PFSK-1 (cell line): ENCODE results near the gene TSEN15.
A peak's percentile ranks its signal among the peaks of the same experiment; 100 is the strongest.

Source experiments
- FOXP2 ChIP-seq: optimal IDR thresholded peaks from 2 replicates; pipeline ENCODE3; 2011; ENCODE audit warnings: borderline replicate concordance, control low read depth, inconsistent platforms; ENCODE audit not compliant: insufficient read depth; ENCODE audit errors: extremely low read length, extremely low read depth
- POLR2AphosphoS5 ChIP-seq: IDR thresholded peaks from 2 replicates; pipeline ENCODE4 v1.6.1; 2012; ENCODE audit warnings: low read depth, mild to moderate bottlenecking, control low read depth, low read length, moderate library complexity
- SIN3A ChIP-seq: IDR thresholded peaks from 2 replicates; pipeline ENCODE4 v1.6.1; 2012; ENCODE audit warnings: mild to moderate bottlenecking, low read length, moderate library complexity, borderline replicate concordance; ENCODE audit not compliant: insufficient read depth
- TAF1 ChIP-seq: IDR thresholded peaks from 2 replicates; pipeline ENCODE4 v1.6.1; 2012; ENCODE audit warnings: low read length, control low read depth, borderline replicate concordance; ENCODE audit not compliant: insufficient read depth
- TF ChIP-seq, protein P1 (sequence below), 2 experiments: IDR thresholded peaks; 2 replicates each; pipeline versions ENCODE4 v1.6.1 to v1.8.0; 2011 to 2012; ENCODE audit warnings: low read depth in 2 of 2, low read length in 2 of 2, control low read depth in 1 of 2, inconsistent platforms in 1 of 2, mild to moderate bottlenecking in 1 of 2, moderate library complexity in 1 of 2; ENCODE audit not compliant: insufficient read depth in 1 of 2

Gene TSEN15

DNA sequence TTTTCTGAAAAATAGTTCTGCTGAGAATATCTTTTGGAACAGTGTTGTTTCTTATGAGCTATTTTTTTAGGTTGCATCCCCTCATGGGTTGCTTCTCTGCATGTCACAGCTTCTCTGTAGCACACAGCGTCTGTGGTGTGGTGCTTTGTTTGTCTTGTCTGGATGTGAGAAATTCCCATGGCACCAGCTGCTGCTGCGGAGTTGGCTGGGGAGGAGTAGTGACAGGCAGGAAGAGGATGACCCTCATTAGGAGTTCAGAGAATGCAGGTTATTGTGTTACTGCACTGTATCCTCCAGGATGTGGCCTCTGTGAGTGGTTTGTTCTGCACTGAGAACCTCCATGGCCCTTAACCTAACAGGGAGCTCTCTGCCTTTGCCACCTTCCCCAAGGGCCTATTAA lies 64.8 kb downstream of the TSEN15 start:
- TF ChIP-seq, protein P1, sequence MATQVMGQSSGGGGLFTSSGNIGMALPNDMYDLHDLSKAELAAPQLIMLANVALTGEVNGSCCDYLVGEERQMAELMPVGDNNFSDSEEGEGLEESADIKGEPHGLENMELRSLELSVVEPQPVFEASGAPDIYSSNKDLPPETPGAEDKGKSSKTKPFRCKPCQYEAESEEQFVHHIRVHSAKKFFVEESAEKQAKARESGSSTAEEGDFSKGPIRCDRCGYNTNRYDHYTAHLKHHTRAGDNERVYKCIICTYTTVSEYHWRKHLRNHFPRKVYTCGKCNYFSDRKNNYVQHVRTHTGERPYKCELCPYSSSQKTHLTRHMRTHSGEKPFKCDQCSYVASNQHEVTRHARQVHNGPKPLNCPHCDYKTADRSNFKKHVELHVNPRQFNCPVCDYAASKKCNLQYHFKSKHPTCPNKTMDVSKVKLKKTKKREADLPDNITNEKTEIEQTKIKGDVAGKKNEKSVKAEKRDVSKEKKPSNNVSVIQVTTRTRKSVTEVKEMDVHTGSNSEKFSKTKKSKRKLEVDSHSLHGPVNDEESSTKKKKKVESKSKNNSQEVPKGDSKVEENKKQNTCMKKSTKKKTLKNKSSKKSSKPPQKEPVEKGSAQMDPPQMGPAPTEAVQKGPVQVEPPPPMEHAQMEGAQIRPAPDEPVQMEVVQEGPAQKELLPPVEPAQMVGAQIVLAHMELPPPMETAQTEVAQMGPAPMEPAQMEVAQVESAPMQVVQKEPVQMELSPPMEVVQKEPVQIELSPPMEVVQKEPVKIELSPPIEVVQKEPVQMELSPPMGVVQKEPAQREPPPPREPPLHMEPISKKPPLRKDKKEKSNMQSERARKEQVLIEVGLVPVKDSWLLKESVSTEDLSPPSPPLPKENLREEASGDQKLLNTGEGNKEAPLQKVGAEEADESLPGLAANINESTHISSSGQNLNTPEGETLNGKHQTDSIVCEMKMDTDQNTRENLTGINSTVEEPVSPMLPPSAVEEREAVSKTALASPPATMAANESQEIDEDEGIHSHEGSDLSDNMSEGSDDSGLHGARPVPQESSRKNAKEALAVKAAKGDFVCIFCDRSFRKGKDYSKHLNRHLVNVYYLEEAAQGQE (IDR thresholded peaks at IDR 0.05; ENCODE audit: insufficient read depth in 1 of 2, low read depth in 2 of 2, low read length in 2 of 2), result peak in 1 of 2 experiments; percentile 67; a peak in 1 of 4 replicates
- peak; percentile 44 for TF ChIP-seq FOXP2
- TF ChIP-seq TAF1, result no peak

DNA sequence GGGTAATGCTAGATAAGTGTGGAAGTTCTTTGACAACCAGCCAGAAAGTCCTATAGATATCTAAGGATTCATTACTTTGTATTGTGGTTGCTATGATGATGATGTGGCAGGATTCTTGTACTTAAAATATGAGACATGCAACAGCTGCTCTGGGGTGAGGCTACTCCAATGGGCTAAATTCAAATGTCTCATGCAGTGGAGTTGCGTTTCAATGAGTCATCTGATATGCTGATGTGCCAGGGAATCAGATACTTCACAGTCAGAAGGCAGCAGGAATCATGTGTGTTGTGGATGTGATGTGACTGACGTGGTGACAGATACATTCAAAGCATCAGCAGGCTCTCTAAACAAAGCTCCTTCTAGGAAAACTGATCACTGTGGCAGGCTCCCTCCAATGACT lies 66.5 kb downstream of the TSEN15 start:
- TF ChIP-seq SIN3A (no peak), FOXP2 (no peak), TAF1 (no peak), POLR2AphosphoS5 (no peak)
- TF ChIP-seq, protein P1 (IDR thresholded peaks at IDR 0.05; ENCODE audit: insufficient read depth in 1 of 2, low read depth in 2 of 2, low read length in 2 of 2), result no peak
